ENCODE results near the gene TNN. TPM values are rescaled to one million over a fixed set of nuclear protein-coding genes. Genes with fewer than 3 reads are reported as not detected.

TNN gene
- total RNA-seq, 1 donor from 2014 or later: not detected

- Mint-ChIP-seq H3K27me3 (peaks cover 12% of the 10 kb centered on the region), H3K4me3 (no peak overlapping the region), H3K9me3 (no peaks in the 10 kb centered on the region), H3K27ac (peak overlapping the region; percentile 24), H3K36me3 (ENCODE audit: low read depth) (peaks cover 35% of the 10 kb centered on the region), H3K4me1 (peaks cover 29% of the 10 kb centered on the region)
- TF ChIP-seq, protein P1, sequence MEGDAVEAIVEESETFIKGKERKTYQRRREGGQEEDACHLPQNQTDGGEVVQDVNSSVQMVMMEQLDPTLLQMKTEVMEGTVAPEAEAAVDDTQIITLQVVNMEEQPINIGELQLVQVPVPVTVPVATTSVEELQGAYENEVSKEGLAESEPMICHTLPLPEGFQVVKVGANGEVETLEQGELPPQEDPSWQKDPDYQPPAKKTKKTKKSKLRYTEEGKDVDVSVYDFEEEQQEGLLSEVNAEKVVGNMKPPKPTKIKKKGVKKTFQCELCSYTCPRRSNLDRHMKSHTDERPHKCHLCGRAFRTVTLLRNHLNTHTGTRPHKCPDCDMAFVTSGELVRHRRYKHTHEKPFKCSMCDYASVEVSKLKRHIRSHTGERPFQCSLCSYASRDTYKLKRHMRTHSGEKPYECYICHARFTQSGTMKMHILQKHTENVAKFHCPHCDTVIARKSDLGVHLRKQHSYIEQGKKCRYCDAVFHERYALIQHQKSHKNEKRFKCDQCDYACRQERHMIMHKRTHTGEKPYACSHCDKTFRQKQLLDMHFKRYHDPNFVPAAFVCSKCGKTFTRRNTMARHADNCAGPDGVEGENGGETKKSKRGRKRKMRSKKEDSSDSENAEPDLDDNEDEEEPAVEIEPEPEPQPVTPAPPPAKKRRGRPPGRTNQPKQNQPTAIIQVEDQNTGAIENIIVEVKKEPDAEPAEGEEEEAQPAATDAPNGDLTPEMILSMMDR (IDR thresholded peaks at IDR 0.05): no peak
- CTCF ChIA-PET: interaction anchor here (0.7 to 4.1 kb wide), 22 partner anchors 8 to 202 kb away, joined by 3 to 303 read pairs (median 8); partner anchors contain the start of gene KIAA0040
- intact Hi-C loops (cut with micrococcal nuclease): loop anchor here (1.0 to 2.0 kb wide), 3 partner anchors 37 to 278 kb away; partner anchors contain the start of gene KIAA0040
- POLR2A ChIA-PET: interaction anchor here (0.9 to 2.6 kb wide), 3 partner anchors 32 to 163 kb away, joined by 3 to 17 read pairs (median 6); no protein-coding TSS in a partner anchor
- ATAC-seq (ENCODE audit: low read depth): no peak
- no peak for DNase-seq
Observed at GRCh38 chr1:175155936-175156335, 88.3 kb downstream of the TNN start.

GRCh38 chr1:175157200-175157599 lies 89.6 kb downstream of the TNN start:
- Mint-ChIP-seq H3K4me3 (no peak overlapping the region), H3K9me3 (no peaks in the 10 kb centered on the region), H3K27ac (no peak overlapping the region), H3K36me3 (ENCODE audit: low read depth) (peaks cover 48% of the 10 kb centered on the region), H3K27me3 (peaks cover 5% of the 10 kb centered on the region), H3K4me1 (peaks cover 26% of the 10 kb centered on the region)
- ChIA-PET CTCF (interaction anchor here (4.1 kb wide), 1 partner anchor 162 kb away, joined by 303 read pairs; no protein-coding TSS in a partner anchor), POLR2A (interaction anchor here (0.6 kb wide), 1 partner anchor 82 kb away, joined by 3 read pairs; no protein-coding TSS in a partner anchor)
- ATAC-seq (ENCODE audit: low read depth): no peak
- no peak for DNase-seq
- intact Hi-C loops (cut with micrococcal nuclease): no loop called here
- TF ChIP-seq, protein P1 (IDR thresholded peaks at IDR 0.05): no peak

DNA sequence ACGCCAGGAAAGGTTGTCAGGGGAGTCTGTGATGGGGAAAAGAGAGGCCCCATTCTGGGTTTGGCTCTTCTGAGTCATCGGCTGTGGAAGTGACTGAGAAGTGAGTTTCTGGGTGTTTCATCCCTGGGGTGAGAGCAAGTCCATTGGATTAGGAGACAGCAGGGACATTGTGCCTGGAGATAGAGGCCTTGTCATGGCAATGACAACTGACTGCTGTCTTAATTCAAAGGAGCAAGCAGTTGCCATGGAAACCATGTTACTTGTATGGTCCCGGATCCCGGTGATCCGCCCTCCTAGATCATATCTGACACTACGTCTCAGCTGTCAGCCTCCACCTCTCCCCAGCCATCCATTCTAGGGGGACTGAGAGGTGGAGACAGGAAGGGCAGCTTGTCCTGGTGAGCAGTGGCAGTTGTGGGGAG lies 90.5 kb downstream of the TNN start:
- intact Hi-C loops (cut with micrococcal nuclease): no loop called here
- Mint-ChIP-seq H3K36me3 (ENCODE audit: low read depth) (peaks cover 58% of the 10 kb centered on the region), H3K4me1 (peaks cover 25% of the 10 kb centered on the region), H3K27me3 (peaks cover 5% of the 10 kb centered on the region), H3K27ac (peak overlapping the region; percentile 36), H3K9me3 (no peaks in the 10 kb centered on the region), H3K4me3 (no peak overlapping the region)
- ChIA-PET POLR2A (no interaction called here), CTCF (interaction anchor here (4.1 kb wide), 1 partner anchor 161 kb away, joined by 303 read pairs; no protein-coding TSS in a partner anchor)
- TF ChIP-seq, protein P1 (IDR thresholded peaks at IDR 0.05): no peak
- DNase-seq (no peak), ATAC-seq (ENCODE audit: low read depth) (no peak)

DNA sequence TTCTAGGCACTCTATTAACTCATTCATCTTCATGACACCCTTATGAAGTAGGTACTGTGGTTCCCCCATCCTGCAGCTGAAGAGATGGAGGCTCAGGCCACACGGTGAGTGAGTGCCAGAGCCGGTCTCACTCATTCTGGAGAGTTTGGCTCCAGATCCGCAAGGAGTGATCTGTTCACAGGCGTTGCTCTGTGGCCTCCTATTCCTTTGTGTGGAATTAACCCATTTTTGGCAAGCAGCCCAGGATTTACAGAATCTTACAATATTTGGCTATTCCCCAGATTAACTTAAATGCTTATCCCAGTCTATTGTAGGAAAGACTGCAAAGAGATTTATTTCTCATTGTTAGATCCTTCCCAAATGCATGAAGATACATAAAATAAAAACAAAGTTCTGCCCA lies 95.3 kb downstream of the TNN start:
- intact Hi-C loops (cut with micrococcal nuclease): no loop called here
- no peak overlapping the region for H3K4me3 Mint-ChIP-seq

GRCh38 chr1:175163702-175164101 lies 96.1 kb downstream of the TNN start:
- H3K4me1 Mint-ChIP-seq: peaks cover 16% of the 10 kb centered on the region
- intact Hi-C loops (cut with micrococcal nuclease): no loop called here
- CTCF ChIA-PET: interaction anchor here (0.9 to 6.9 kb wide), 3 partner anchors 9 to 154 kb away, joined by 4 to 48 read pairs (median 5); no protein-coding TSS in a partner anchor
- DNase-seq (no peak), ATAC-seq (ENCODE audit: low read depth) (no peak)
- TF ChIP-seq, protein P1 (IDR thresholded peaks at IDR 0.05): no peak
- H3K27ac Mint-ChIP-seq: peak overlapping the region; percentile 47
- POLR2A ChIA-PET: no interaction called here
- H3K4me3 Mint-ChIP-seq: no peak overlapping the region
- no peaks in the 10 kb centered on the region for H3K27me3 Mint-ChIP-seq
- no peaks in the 10 kb centered on the region for H3K9me3 Mint-ChIP-seq
- peaks cover 98% of the 10 kb centered on the region for H3K36me3 Mint-ChIP-seq (ENCODE audit: low read depth)

More for the DNA sequence above, 95.3 kb downstream of the TNN start:
- H3K4me1 Mint-ChIP-seq: peaks cover 12% of the 10 kb centered on the region
- ChIA-PET POLR2A (interaction anchor here (0.8 kb wide), 1 partner anchor 46 kb away, joined by 3 read pairs; no protein-coding TSS in a partner anchor), CTCF (interaction anchor here (0.9 to 6.9 kb wide), 3 partner anchors 8 to 155 kb away, joined by 4 to 48 read pairs (median 5); no protein-coding TSS in a partner anchor)
- no peak for DNase-seq
- H3K27me3 Mint-ChIP-seq: no peaks in the 10 kb centered on the region
- H3K9me3 Mint-ChIP-seq: no peaks in the 10 kb centered on the region
- peaks cover 98% of the 10 kb centered on the region for H3K36me3 Mint-ChIP-seq (ENCODE audit: low read depth)
- TF ChIP-seq, protein P1 (IDR thresholded peaks at IDR 0.05): no peak
- ATAC-seq (ENCODE audit: low read depth): no peak
- peak overlapping the region; percentile 47 for H3K27ac Mint-ChIP-seq

Data from activated B cell treated with CpG ODN at 0.5 μM for 24 hours (primary cell).